Left ventricle myocardium inferior (tissue), 1 donor: ENCODE data around the gene NHLRC1. TPM values are rescaled to one million over a fixed set of nuclear protein-coding genes. Genes with fewer than 3 reads are reported as not detected.

Experiments
- DNase-seq: peaks from one replicate; pipeline ENCODE4 v3.0.0-alpha.2; 2020
- H3K27ac ChIP-seq: fragments of 200-600 bp; replicated peaks from 2 replicates; pipeline ENCODE4 v1.8.0; 2021
- H3K27me3 ChIP-seq: fragments of 200-600 bp; 2 replicates; pipeline ENCODE4 v1.8.0; 2021; ENCODE audit warnings: low read depth
- H3K36me3 ChIP-seq: fragments of 200-600 bp; 2 replicates; pipeline ENCODE4 v1.8.0; 2021
- H3K4me1 ChIP-seq: fragments of 200-600 bp; 2 replicates; pipeline ENCODE4 v1.8.0; 2021
- H3K4me3 ChIP-seq: fragments of 200-600 bp; 2 replicates; pipeline ENCODE4 v1.8.0; 2021; ENCODE audit warnings: mild to moderate bottlenecking, moderate library complexity
- H3K9me3 ChIP-seq: fragments of 200-600 bp; replicated peaks from 2 replicates; pipeline ENCODE4 v1.8.0; 2021
- intact Hi-C: fragments of 100-400 bp; cut with micrococcal nuclease; formaldehyde crosslinking; loops from one replicate; pipeline ENCODE4 v1.11.0; 2022
- total RNA-seq: library from RNA; stranded (reverse); fragmentation: NEBNext Ultra II Directional; extraction: Animal tissue kit (Norgen Biotek cat#: 25700); gene quantifications from one replicate; pipeline ENCODE4 v1.2.1, GENCODE V29; 2021
- TF ChIP-seq, protein P1 (sequence below): fragments of 200-600 bp; IDR thresholded peaks from 2 replicates; pipeline ENCODE4 v1.8.0; 2021; ENCODE audit warnings: antibody characterized with exemption, mild to moderate bottlenecking, borderline replicate concordance
- donor health status: DM: no; HTN: yes; CAD: no; lungs with severe emphysema.

Gene NHLRC1
- total RNA-seq, 1 donor from 2014 or later = 1.1 TPM

DNA sequence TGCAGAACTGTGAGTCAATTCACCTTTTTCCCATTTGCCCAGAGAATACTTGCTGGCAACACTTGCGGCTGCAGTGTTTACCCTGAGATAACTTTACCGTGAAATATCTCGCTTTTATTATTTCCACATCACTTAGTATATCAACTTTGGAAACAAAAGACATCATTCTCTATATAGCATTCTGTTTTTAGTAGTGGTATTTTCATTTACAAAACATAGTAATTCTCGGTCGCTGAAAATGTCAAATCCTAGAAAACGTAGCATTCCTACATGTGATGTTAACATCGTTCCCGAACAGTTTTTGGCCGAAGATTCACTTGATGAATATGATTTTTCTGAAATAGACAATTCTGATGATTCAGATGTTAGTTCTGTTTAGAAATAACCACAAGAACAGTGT, 52.0 kb downstream of the NHLRC1 start:
- H3K9me3 ChIP-seq = no peaks in the 10 kb centered on the region
- H3K4me3 ChIP-seq = no peak overlapping the region
- H3K27me3 ChIP-seq = no peaks in the 10 kb centered on the region
- no peak for DNase-seq
- intact Hi-C loops = no loop called here
- H3K36me3 ChIP-seq = no peaks in the 10 kb centered on the region
- TF ChIP-seq, protein P1, sequence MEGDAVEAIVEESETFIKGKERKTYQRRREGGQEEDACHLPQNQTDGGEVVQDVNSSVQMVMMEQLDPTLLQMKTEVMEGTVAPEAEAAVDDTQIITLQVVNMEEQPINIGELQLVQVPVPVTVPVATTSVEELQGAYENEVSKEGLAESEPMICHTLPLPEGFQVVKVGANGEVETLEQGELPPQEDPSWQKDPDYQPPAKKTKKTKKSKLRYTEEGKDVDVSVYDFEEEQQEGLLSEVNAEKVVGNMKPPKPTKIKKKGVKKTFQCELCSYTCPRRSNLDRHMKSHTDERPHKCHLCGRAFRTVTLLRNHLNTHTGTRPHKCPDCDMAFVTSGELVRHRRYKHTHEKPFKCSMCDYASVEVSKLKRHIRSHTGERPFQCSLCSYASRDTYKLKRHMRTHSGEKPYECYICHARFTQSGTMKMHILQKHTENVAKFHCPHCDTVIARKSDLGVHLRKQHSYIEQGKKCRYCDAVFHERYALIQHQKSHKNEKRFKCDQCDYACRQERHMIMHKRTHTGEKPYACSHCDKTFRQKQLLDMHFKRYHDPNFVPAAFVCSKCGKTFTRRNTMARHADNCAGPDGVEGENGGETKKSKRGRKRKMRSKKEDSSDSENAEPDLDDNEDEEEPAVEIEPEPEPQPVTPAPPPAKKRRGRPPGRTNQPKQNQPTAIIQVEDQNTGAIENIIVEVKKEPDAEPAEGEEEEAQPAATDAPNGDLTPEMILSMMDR = no peak
- H3K4me1 ChIP-seq = no peaks in the 10 kb centered on the region
- H3K27ac ChIP-seq = no peak overlapping the region

Other genes with a start within 250 kb of the NHLRC1 start
- 85.7 TPM for gene KIF13A, start 135.0 kb downstream of the NHLRC1 start, total RNA-seq
- 14.1 TPM for gene TPMT, start 32.4 kb upstream of the NHLRC1 start, total RNA-seq
- gene KDM1B, start 32.7 kb upstream of the NHLRC1 start, total RNA-seq = 14.3 TPM
- gene DEK, start 141.9 kb upstream of the NHLRC1 start, total RNA-seq = 54.0 TPM